ENCODE results near the gene ASTE1.
"Not testable (repeated sequence)": the region's sequence is repeated elsewhere in the genome, so short reads cannot be mapped to it uniquely, and the experiment has no call there.

ASTE1 gene

DNA sequence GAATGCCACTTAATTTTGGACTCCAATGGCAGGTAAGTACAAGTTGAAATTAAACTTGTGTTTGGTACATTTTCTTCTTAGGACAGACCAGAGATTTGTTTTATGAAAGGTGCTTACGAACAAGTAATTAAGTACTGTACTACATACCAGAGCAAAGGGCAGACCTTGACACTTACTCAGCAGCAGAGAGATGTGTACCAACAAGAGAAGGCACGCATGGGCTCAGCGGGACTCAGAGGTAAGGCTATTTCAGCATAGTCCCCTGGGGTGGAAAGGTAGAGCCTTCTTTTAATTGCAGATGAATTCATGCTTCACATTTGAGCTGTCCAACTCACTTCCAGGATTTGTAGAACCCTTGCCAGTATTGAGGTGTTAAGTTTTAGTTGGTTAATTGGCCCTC is 51.4 kb downstream of the ASTE1 start:
- Histone ChIP-seq H4K8ac (ENCODE audit: low read depth, low read length) (no peak overlapping the region), H3K79me1 (ENCODE audit: low read length) (no peaks in the 10 kb centered on the region), H3K4me1 (ENCODE audit: control insufficient read depth in 1 of 2, insufficient read depth in 2 of 2, low read length in 2 of 2) (no peaks in the 10 kb centered on the region), H3K18ac (ENCODE audit: low read length) (no peak overlapping the region), H3K4me2 (ENCODE audit: low read length) (no peak overlapping the region), H2BK5ac (ENCODE audit: low read depth, low read length, poor library complexity) (no peak overlapping the region), H2BK120ac (ENCODE audit: insufficient read depth, low read length, poor library complexity) (no peak overlapping the region), H3K9me3 (ENCODE audit: insufficient read depth, low read depth, low read length) (no peaks in the 10 kb centered on the region), H3K4me3 (ENCODE audit: low read depth, low read length) (no peak overlapping the region), H2AK5ac (ENCODE audit: low read length) (no peak overlapping the region), H4K91ac (ENCODE audit: low read depth, low read length) (no peak overlapping the region), H3K4ac (ENCODE audit: low read depth, low read length) (no peak overlapping the region), H2BK12ac (ENCODE audit: low read length) (no peak overlapping the region), H3K14ac (ENCODE audit: low read length) (no peak overlapping the region), H3K36me3 (ENCODE audit: control insufficient read depth in 1 of 2, insufficient read depth in 2 of 2, low read length in 2 of 2) (peaks cover 8 to 11% of the 10 kb centered on the region in 2 experiments), H3K27ac (ENCODE audit: low read depth, low read length) (no peak overlapping the region), H2AFZ (ENCODE audit: insufficient read depth, low read length, poor library complexity) (no peak overlapping the region), H3K9ac (ENCODE audit: low read length) (no peak overlapping the region), H3K79me2 (ENCODE audit: control insufficient read depth, insufficient read depth, low read length, poor library complexity) (no peaks in the 10 kb centered on the region), H3K27me3 (ENCODE audit: insufficient read depth, low read length) (no peaks in the 10 kb centered on the region), H4K12ac (ENCODE audit: low read depth, low read length) (no peak overlapping the region), H3K23ac (ENCODE audit: low read length) (no peak overlapping the region)
- DNase-seq, result peak; percentile 37 to 41
- no CpG with 5 or more reads among the region's 3 CpGs for WGBS (ENCODE audit: extremely low coverage, insufficient coverage, insufficient read length)

DNA sequence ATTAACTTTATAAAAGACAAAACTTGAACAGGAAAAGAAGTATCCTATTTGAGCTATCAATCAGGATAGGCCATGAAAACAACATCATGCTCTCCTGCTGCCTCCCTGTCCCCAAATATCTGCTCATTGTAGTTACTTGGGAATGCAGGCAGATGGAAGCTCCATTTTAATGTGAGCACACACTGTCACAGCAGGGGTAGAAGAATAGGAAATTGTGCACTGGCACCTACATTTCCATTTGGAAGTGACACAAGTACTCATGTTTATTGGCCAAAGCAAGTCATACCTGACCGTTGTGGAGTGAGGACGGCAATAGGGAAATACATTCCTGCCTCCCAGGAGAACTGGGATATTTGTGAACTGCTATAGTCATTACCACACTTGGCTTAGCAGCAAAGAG is 52.4 kb downstream of the ASTE1 start:
- Histone ChIP-seq H3K14ac (ENCODE audit: low read length) (no peak overlapping the region), H3K27ac (ENCODE audit: low read depth, low read length) (no peak overlapping the region), H2BK5ac (ENCODE audit: low read depth, low read length, poor library complexity) (no peak overlapping the region), H3K18ac (ENCODE audit: low read length) (no peak overlapping the region), H3K79me1 (ENCODE audit: low read length) (no peaks in the 10 kb centered on the region), H3K79me2 (ENCODE audit: control insufficient read depth, insufficient read depth, low read length, poor library complexity) (no peaks in the 10 kb centered on the region), H4K8ac (ENCODE audit: low read depth, low read length) (no peak overlapping the region), H4K91ac (ENCODE audit: low read depth, low read length) (no peak overlapping the region), H3K4me3 (ENCODE audit: low read depth, low read length) (no peak overlapping the region), H3K9ac (ENCODE audit: low read length) (no peak overlapping the region), H3K9me3 (ENCODE audit: insufficient read depth, low read depth, low read length) (no peaks in the 10 kb centered on the region), H3K4me1 (ENCODE audit: control insufficient read depth in 1 of 2, insufficient read depth in 2 of 2, low read length in 2 of 2) (no peaks in the 10 kb centered on the region), H2BK120ac (ENCODE audit: insufficient read depth, low read length, poor library complexity) (no peak overlapping the region), H2AFZ (ENCODE audit: insufficient read depth, low read length, poor library complexity) (no peak overlapping the region), H3K23ac (ENCODE audit: low read length) (peak overlapping the region; percentile 83), H3K36me3 (ENCODE audit: control insufficient read depth in 1 of 2, insufficient read depth in 2 of 2, low read length in 2 of 2) (peaks cover 8 to 11% of the 10 kb centered on the region in 2 experiments), H2AK5ac (ENCODE audit: low read length) (no peak overlapping the region), H3K4ac (ENCODE audit: low read depth, low read length) (no peak overlapping the region), H2BK12ac (ENCODE audit: low read length) (no peak overlapping the region), H4K12ac (ENCODE audit: low read depth, low read length) (no peak overlapping the region), H3K27me3 (ENCODE audit: insufficient read depth, low read length) (no peaks in the 10 kb centered on the region), H3K4me2 (ENCODE audit: low read length) (no peak overlapping the region)
- no CpG with 5 or more reads among the region's 2 CpGs for WGBS (ENCODE audit: extremely low coverage, insufficient coverage, insufficient read length)
- DNase-seq, result no peak

DNA sequence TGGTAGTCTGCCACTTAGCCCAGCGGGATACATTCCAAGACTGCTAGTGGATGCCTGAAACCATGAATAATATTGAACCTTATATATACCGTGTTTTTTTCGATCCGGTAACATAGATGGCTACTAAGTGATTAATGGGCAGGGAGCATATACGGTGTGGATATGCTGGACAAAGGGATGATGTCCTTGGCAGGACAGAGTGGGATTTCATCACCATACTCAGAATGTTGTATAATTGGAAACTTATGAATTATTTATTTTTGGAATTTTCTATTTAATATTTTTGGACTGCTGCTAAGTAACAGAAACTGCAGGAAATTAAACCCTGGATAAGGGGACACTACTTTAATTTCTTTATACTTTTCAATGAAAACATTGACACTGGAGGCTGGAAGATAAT is 53.2 kb downstream of the ASTE1 start:
- H3K4me3 ChIP-seq (ENCODE audit: low read depth, low read length), result no peak overlapping the region
- no peak overlapping the region for H3K14ac ChIP-seq (ENCODE audit: low read length)
- no peak overlapping the region for H3K18ac ChIP-seq (ENCODE audit: low read length)
- H3K9ac ChIP-seq (ENCODE audit: low read length), result no peak overlapping the region
- DNase-seq, result no peak
- H4K12ac ChIP-seq (ENCODE audit: low read depth, low read length), result no peak overlapping the region
- H3K27me3 ChIP-seq (ENCODE audit: insufficient read depth, low read length), result no peaks in the 10 kb centered on the region
- no peak overlapping the region for H2BK5ac ChIP-seq (ENCODE audit: low read depth, low read length, poor library complexity)
- no peak overlapping the region for H2BK120ac ChIP-seq (ENCODE audit: insufficient read depth, low read length, poor library complexity)
- peaks cover under 1% of the 10 kb centered on the region for H3K79me1 ChIP-seq (ENCODE audit: low read length)
- no peak overlapping the region for H3K27ac ChIP-seq (ENCODE audit: low read depth, low read length)
- no peaks in the 10 kb centered on the region for H3K4me1 ChIP-seq (ENCODE audit: control insufficient read depth in 1 of 2, insufficient read depth in 2 of 2, low read length in 2 of 2)
- no peak overlapping the region for H2BK12ac ChIP-seq (ENCODE audit: low read length)
- H4K91ac ChIP-seq (ENCODE audit: low read depth, low read length), result no peak overlapping the region
- no peak overlapping the region for H4K8ac ChIP-seq (ENCODE audit: low read depth, low read length)
- H2AK5ac ChIP-seq (ENCODE audit: low read length), result no peak overlapping the region
- H3K9me3 ChIP-seq (ENCODE audit: insufficient read depth, low read depth, low read length), result no peaks in the 10 kb centered on the region
- H3K4me2 ChIP-seq (ENCODE audit: low read length), result no peak overlapping the region
- no CpG with 5 or more reads among the region's 5 CpGs for WGBS (ENCODE audit: extremely low coverage, insufficient coverage, insufficient read length)
- no peak overlapping the region for H2AFZ ChIP-seq (ENCODE audit: insufficient read depth, low read length, poor library complexity)
- no peak overlapping the region for H3K4ac ChIP-seq (ENCODE audit: low read depth, low read length)
- no peaks in the 10 kb centered on the region for H3K79me2 ChIP-seq (ENCODE audit: control insufficient read depth, insufficient read depth, low read length, poor library complexity)
- H3K36me3 ChIP-seq (ENCODE audit: control insufficient read depth in 1 of 2, insufficient read depth in 2 of 2, low read length in 2 of 2), result peaks cover 8 to 11% of the 10 kb centered on the region in 2 experiments
- no peak overlapping the region for H3K23ac ChIP-seq (ENCODE audit: low read length)

DNA sequence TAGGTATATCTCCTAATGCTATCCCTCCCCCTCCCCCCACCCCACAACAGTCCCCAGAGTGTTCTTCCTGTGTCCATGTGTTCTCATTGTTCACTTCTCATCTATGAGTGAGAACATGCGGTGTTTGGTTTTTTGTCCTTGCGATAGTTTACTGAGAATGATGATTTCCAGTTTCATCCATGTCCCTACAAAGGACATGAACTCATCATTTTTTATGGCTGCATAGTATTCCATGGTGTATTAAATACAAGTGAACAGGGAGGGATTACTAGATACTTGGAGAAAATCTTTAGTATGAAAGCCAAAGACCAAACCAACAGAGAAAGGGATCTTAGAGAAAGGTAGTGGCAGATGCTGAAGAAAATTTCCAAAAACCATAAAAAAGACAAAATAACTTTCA is 54.0 kb downstream of the ASTE1 start:
- WGBS (ENCODE audit: extremely low coverage, insufficient coverage, insufficient read length), result no CpG with 5 or more reads among the region's 2 CpGs

More for the DNA sequence above, 54.0 kb downstream of the ASTE1 start:
- H3K23ac ChIP-seq (ENCODE audit: low read length); H3K79me1 ChIP-seq (ENCODE audit: low read length); H4K8ac ChIP-seq (ENCODE audit: low read depth, low read length); DNase-seq; H3K4me2 ChIP-seq (ENCODE audit: low read length); H3K9me3 ChIP-seq (ENCODE audit: insufficient read depth, low read depth, low read length); H2BK5ac ChIP-seq (ENCODE audit: low read depth, low read length, poor library complexity); H2BK12ac ChIP-seq (ENCODE audit: low read length); H3K27ac ChIP-seq (ENCODE audit: low read depth, low read length); H4K91ac ChIP-seq (ENCODE audit: low read depth, low read length); H3K14ac ChIP-seq (ENCODE audit: low read length); H3K18ac ChIP-seq (ENCODE audit: low read length); H2AFZ ChIP-seq (ENCODE audit: insufficient read depth, low read length, poor library complexity); H3K4me3 ChIP-seq (ENCODE audit: low read depth, low read length); H4K12ac ChIP-seq (ENCODE audit: low read depth, low read length); H3K4ac ChIP-seq (ENCODE audit: low read depth, low read length); H3K27me3 ChIP-seq (ENCODE audit: insufficient read depth, low read length); H3K79me2 ChIP-seq (ENCODE audit: control insufficient read depth, insufficient read depth, low read length, poor library complexity); H3K9ac ChIP-seq (ENCODE audit: low read length); H2AK5ac ChIP-seq (ENCODE audit: low read length); H2BK120ac ChIP-seq (ENCODE audit: insufficient read depth, low read length, poor library complexity); H3K4me1 ChIP-seq (ENCODE audit: control insufficient read depth in 1 of 2, insufficient read depth in 2 of 2, low read length in 2 of 2): not testable (repeated sequence)
- peaks cover 8 to 11% of the 10 kb centered on the region in 2 experiments for H3K36me3 ChIP-seq (ENCODE audit: control insufficient read depth in 1 of 2, insufficient read depth in 2 of 2, low read length in 2 of 2)

Data from trophoblast cell (in vitro differentiated cells and primary cell).